ENCODE data around the gene ELAVL1.
"Not testable (repeated sequence)": the region's sequence is repeated elsewhere in the genome, so short reads cannot be mapped to it uniquely, and the experiment has no call there.

The ELAVL1 gene

DNA sequence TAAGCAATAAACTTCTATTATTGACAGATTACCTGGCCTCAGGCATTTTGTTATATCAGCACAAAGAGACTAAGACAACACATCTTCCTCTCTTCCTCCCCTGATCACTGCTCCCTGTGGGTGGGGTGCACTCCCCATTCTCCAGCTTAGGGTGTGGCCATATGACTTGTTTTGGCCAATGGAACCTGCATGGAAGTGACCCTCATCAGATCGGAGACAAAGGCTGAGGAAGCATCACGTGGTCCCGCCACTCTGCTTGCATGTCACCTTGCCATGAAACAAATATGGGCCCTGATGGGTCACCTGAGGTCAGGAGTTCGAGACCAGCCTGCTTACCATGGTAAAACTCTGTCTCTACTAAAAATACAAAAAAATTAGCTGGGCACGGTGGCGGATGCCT is 33.4 kb upstream of the ELAVL1 start:
- Histone ChIP-seq H3K79me2 (ENCODE audit: control insufficient read depth, insufficient read depth, low read length, unreplicated experiment) (no peaks in the 10 kb centered on the region), H2AFZ (ENCODE audit: low read length, unreplicated experiment) (no peak overlapping the region), H3K4me3 (ENCODE audit: low read depth, low read length) (no peak overlapping the region), H3K27ac (ENCODE audit: low read depth, low read length) (no peak overlapping the region), H3K27me3 (ENCODE audit: insufficient read depth, low read length) (no peaks in the 10 kb centered on the region), H3K36me3 (ENCODE audit: insufficient read depth, low read length) (no peaks in the 10 kb centered on the region), H3K4me1 (ENCODE audit: control insufficient read depth, insufficient read depth, low read length, unreplicated experiment) (no peaks in the 10 kb centered on the region)

DNA sequence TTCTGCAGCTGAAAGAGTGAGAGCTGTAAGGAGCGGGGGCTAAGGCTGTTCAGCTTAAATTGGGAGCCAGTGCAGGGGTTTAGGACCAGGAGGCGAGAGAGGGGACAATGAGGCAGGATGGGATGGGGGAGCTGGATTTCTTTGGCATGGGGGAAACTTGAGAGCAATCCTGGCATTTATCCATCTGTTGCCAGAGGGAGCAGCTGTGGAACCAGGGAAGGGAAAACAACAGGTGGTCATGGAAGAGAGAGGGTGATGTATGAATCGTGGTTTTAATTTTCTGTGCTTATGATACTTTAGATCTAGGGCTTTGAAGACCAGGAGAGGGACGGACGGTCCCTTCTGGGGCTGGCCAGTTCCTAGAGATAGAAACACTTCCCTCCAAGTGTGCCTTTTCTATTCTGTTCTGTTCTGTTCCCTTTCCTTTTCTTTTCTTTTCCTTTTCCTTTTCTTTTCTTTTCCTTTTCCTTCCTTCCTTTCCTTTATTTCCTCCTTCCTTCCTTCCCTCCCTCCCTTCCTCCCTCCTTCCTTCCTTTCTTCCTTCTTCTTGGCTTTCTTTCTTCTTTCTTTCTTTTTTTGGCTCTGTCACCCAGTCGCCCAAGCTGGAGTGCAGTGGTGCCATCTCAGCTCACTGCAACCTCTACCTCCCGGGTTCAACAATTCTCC is 31.1 kb upstream of the ELAVL1 start:
- Histone ChIP-seq H2AFZ (ENCODE audit: low read length, unreplicated experiment) (no peak overlapping the region), H3K36me3 (ENCODE audit: insufficient read depth, low read length) (no peaks in the 10 kb centered on the region), H3K4me3 (ENCODE audit: low read depth, low read length) (no peak overlapping the region), H3K4me1 (ENCODE audit: control insufficient read depth, insufficient read depth, low read length, unreplicated experiment) (no peaks in the 10 kb centered on the region), H3K79me2 (ENCODE audit: control insufficient read depth, insufficient read depth, low read length, unreplicated experiment) (no peaks in the 10 kb centered on the region), H3K27ac (ENCODE audit: low read depth, low read length) (no peak overlapping the region), H3K27me3 (ENCODE audit: insufficient read depth, low read length) (no peaks in the 10 kb centered on the region)

DNA sequence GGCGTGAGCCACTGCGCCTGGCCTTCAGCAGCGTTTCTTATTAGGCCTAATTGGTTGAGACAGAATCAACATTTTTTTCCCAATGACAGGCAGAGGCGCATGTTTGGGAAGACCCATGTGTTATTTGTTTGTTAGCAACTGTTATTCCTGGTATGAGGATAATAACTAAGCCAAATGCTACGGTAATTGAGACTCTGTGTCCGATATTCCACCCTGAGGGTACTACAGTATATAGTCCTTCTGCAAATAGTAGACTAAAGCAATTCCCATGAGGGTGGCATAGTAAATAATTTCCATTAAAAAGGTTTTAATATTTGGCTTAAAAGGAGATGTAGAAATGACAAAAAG is 28.7 kb upstream of the ELAVL1 start:
- no peaks in the 10 kb centered on the region for H3K27me3 ChIP-seq (ENCODE audit: insufficient read depth, low read length)
- no peaks in the 10 kb centered on the region for H3K79me2 ChIP-seq (ENCODE audit: control insufficient read depth, insufficient read depth, low read length, unreplicated experiment)
- no peak overlapping the region for H2AFZ ChIP-seq (ENCODE audit: low read length, unreplicated experiment)
- no peaks in the 10 kb centered on the region for H3K4me1 ChIP-seq (ENCODE audit: control insufficient read depth, insufficient read depth, low read length, unreplicated experiment)
- no peak overlapping the region for H3K27ac ChIP-seq (ENCODE audit: low read depth, low read length)
- H3K36me3 ChIP-seq (ENCODE audit: insufficient read depth, low read length), result no peaks in the 10 kb centered on the region
- H3K4me3 ChIP-seq (ENCODE audit: low read depth, low read length), result no peak overlapping the region

DNA sequence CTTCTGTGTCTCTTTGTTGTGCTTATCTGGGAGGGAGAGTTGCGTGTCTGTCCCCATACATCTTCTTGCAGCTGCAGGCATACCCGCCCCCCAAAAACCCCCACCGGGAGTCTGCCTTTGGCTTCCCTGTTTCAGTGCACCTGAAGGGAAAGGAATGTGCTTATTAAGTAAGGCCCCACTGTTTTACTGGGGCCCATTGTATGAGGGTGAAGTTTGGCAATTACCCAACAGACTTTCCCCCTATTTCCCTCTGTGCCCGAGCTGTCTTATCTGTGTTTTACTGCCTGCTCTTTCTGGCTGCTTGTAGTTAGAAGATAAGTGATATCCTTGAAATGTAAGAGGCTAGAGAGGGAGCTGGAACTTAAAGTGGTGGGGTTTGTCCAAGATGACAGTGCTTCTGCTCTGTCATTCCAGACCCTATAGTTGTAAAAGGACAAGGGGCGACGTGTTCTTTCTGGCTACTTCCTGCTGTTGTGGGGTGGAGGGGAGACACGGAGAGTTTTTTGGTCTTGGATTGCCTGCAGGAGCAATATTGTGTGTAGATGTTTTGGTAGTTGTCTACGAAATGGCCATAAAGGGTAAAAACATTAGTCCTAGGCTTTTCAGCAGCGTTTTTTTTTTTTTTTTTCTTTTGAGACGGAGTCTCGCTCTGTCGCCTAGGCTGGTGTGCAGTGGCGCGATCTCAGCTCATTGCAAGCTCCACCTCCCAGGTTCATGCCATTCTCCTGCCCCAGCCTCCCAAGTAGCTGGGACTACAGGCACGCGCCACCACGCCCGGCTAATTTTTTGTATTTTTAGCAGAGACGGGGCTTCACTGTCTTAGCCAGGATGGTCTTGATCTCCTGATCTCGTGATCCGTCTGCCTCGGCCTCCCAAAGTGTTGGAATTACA is 28.1 kb upstream of the ELAVL1 start:
- H3K36me3 ChIP-seq (ENCODE audit: insufficient read depth, low read length); H3K79me2 ChIP-seq (ENCODE audit: control insufficient read depth, insufficient read depth, low read length, unreplicated experiment); H3K27ac ChIP-seq (ENCODE audit: low read depth, low read length); H3K4me1 ChIP-seq (ENCODE audit: control insufficient read depth, insufficient read depth, low read length, unreplicated experiment); H3K27me3 ChIP-seq (ENCODE audit: insufficient read depth, low read length); H3K4me3 ChIP-seq (ENCODE audit: low read depth, low read length); H2AFZ ChIP-seq (ENCODE audit: low read length, unreplicated experiment): not testable (repeated sequence)

DNA sequence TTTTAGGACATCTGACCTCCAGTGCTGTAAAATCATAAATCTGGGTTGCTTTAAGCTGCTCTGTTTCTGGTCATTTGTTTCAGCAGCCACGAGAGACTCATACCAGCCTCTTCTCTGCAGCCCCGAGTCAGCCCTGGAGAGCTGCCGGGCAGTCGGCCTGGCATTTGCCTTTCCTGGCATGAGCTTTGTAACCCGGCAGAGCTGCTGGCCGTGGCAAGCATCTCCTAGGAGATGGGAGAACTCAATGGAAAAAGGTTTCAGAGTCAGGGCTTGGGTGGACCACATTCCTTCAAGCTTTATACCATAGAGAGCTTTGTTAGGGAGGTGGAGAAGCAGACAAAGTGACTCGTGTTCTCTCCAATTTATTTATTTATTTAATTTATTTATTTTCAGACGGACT is 25.5 kb upstream of the ELAVL1 start:
- Histone ChIP-seq H3K27me3 (ENCODE audit: insufficient read depth, low read length) (no peaks in the 10 kb centered on the region), H3K27ac (ENCODE audit: low read depth, low read length) (no peak overlapping the region), H3K79me2 (ENCODE audit: control insufficient read depth, insufficient read depth, low read length, unreplicated experiment) (no peaks in the 10 kb centered on the region), H3K4me3 (ENCODE audit: low read depth, low read length) (no peak overlapping the region), H3K4me1 (ENCODE audit: control insufficient read depth, insufficient read depth, low read length, unreplicated experiment) (peaks cover 3% of the 10 kb centered on the region), H2AFZ (ENCODE audit: low read length, unreplicated experiment) (no peak overlapping the region), H3K36me3 (ENCODE audit: insufficient read depth, low read length) (no peaks in the 10 kb centered on the region)

DNA sequence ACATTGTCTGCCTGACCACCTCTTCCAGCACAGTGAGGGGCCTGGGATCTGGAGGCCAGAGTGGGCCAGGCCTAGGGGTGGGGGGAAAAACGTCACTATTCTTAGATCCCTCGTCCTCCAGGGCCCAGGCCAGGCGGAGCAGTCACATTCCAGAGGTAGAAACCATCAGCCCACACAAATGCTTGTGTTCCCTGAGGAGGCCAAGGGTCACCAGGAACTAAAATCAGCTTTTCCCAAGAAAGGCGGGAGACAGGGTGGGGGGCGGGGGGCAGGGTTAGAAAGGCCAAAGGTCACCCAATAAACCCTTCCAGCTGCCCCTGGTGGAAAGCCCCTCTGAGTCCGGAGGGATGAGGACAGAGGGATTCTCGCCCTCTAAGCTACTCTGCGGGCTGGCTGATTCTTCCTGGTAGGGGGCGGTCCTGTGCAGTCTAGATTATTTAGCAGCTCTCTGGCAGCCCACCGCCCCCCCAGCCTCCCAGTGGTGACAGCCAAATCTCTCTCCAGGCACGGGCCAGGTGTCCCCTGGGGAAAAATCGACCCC is 23.6 kb upstream of the ELAVL1 start:
- Histone ChIP-seq H3K27me3 (ENCODE audit: insufficient read depth, low read length) (no peaks in the 10 kb centered on the region), H3K36me3 (ENCODE audit: insufficient read depth, low read length) (no peaks in the 10 kb centered on the region), H3K79me2 (ENCODE audit: control insufficient read depth, insufficient read depth, low read length, unreplicated experiment) (no peaks in the 10 kb centered on the region), H3K4me3 (ENCODE audit: low read depth, low read length) (no peak overlapping the region), H3K4me1 (ENCODE audit: control insufficient read depth, insufficient read depth, low read length, unreplicated experiment) (peaks cover 3% of the 10 kb centered on the region), H3K27ac (ENCODE audit: low read depth, low read length) (no peak overlapping the region), H2AFZ (ENCODE audit: low read length, unreplicated experiment) (no peak overlapping the region)

DNA sequence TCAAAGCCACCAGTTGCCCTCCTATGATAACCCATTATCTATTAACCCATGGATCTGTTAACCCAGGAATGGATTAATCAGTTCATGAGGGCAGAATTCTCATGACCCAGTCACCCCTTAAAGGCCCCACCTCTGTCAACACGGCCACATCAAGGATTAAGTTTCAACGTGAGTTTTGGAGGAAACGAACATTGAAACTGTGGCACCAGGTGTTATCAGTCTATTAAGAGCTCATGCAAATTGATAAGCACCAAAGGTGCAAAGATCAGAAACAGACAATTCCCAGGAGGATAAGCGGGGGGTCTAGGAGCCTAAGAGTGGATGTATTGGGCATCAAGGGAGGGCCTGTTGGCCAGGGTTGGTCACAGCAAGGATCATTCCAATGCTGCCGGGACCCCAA is 19.9 kb upstream of the ELAVL1 start:
- H3K4me3 ChIP-seq (ENCODE audit: low read depth, low read length), result no peak overlapping the region
- no peak overlapping the region for H2AFZ ChIP-seq (ENCODE audit: low read length, unreplicated experiment)
- H3K36me3 ChIP-seq (ENCODE audit: insufficient read depth, low read length), result no peaks in the 10 kb centered on the region
- no peaks in the 10 kb centered on the region for H3K27me3 ChIP-seq (ENCODE audit: insufficient read depth, low read length)
- H3K4me1 ChIP-seq (ENCODE audit: control insufficient read depth, insufficient read depth, low read length, unreplicated experiment), result peaks cover 3% of the 10 kb centered on the region
- no peaks in the 10 kb centered on the region for H3K79me2 ChIP-seq (ENCODE audit: control insufficient read depth, insufficient read depth, low read length, unreplicated experiment)
- no peak overlapping the region for H3K27ac ChIP-seq (ENCODE audit: low read depth, low read length)

DNA sequence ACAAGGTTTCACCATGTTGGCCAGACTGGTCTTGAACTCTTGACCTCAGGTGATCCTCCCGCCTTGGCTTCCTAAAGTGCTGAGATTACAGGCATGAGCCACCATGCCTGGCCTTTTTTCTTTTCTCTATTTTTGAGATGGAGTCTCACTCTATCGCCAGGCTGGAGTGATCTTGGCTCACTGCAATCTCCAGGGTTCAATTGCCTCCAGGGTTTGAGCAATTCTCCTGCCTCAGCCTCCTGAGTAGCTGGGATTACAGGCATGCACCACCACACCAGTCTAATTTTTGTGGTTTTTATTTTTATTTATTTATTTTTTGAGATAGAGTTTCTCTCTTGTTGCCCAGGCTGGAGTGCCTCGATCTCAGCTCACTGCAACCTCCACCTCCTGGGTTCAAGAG is 18.8 kb upstream of the ELAVL1 start:
- H2AFZ ChIP-seq (ENCODE audit: low read length, unreplicated experiment); H3K4me1 ChIP-seq (ENCODE audit: control insufficient read depth, insufficient read depth, low read length, unreplicated experiment); H3K36me3 ChIP-seq (ENCODE audit: insufficient read depth, low read length); H3K79me2 ChIP-seq (ENCODE audit: control insufficient read depth, insufficient read depth, low read length, unreplicated experiment); H3K27ac ChIP-seq (ENCODE audit: low read depth, low read length); H3K4me3 ChIP-seq (ENCODE audit: low read depth, low read length); H3K27me3 ChIP-seq (ENCODE audit: insufficient read depth, low read length): not testable (repeated sequence)

DNA sequence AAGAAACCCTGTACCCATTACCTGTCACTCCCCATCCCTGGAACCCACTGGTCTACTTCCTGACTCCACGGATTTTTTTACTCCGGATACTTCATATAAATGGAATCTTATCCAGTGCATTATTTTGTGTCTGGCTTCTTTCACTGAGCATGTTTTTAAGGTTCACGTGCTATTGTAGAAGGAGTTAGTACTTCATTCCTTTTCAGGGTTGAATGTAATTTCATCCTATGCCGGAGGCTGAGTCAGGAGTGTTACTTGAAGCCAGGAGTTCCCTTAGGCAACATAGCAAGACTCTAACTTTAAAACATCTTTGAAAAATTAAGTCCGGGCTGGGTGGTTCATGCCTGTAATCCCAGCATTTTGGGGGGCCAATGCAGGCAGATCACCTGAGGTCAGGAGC is 17.9 kb upstream of the ELAVL1 start:
- H3K79me2 ChIP-seq (ENCODE audit: control insufficient read depth, insufficient read depth, low read length, unreplicated experiment), result no peaks in the 10 kb centered on the region
- no peaks in the 10 kb centered on the region for H3K27me3 ChIP-seq (ENCODE audit: insufficient read depth, low read length)
- H3K4me3 ChIP-seq (ENCODE audit: low read depth, low read length), result no peak overlapping the region
- no peak overlapping the region for H2AFZ ChIP-seq (ENCODE audit: low read length, unreplicated experiment)
- no peaks in the 10 kb centered on the region for H3K36me3 ChIP-seq (ENCODE audit: insufficient read depth, low read length)
- no peaks in the 10 kb centered on the region for H3K4me1 ChIP-seq (ENCODE audit: control insufficient read depth, insufficient read depth, low read length, unreplicated experiment)
- no peak overlapping the region for H3K27ac ChIP-seq (ENCODE audit: low read depth, low read length)

DNA sequence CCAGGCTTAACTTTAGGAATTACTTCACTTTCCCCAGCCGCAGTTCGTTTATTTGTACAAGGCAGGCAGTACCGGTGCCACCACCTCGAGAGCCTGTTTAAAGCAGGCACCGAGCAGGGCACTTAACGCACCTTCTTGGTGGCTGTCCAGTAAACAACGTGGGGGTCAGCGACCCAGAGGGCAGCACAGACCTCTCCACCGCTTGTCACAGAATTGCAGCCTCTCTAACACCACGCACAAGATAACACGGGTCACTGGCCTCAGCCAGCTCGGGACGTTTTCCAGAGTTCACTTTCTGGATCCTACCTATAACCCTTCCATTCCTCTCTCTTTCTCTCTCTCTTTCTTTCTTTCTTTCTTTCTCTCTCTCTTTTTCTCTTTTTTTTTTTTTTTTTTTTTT is 16.8 kb upstream of the ELAVL1 start:
- Histone ChIP-seq H3K79me2 (ENCODE audit: control insufficient read depth, insufficient read depth, low read length, unreplicated experiment) (no peaks in the 10 kb centered on the region), H3K36me3 (ENCODE audit: insufficient read depth, low read length) (no peaks in the 10 kb centered on the region), H3K4me3 (ENCODE audit: low read depth, low read length) (no peak overlapping the region), H2AFZ (ENCODE audit: low read length, unreplicated experiment) (no peak overlapping the region), H3K27me3 (ENCODE audit: insufficient read depth, low read length) (no peaks in the 10 kb centered on the region), H3K27ac (ENCODE audit: low read depth, low read length) (no peak overlapping the region), H3K4me1 (ENCODE audit: control insufficient read depth, insufficient read depth, low read length, unreplicated experiment) (no peaks in the 10 kb centered on the region)

DNA sequence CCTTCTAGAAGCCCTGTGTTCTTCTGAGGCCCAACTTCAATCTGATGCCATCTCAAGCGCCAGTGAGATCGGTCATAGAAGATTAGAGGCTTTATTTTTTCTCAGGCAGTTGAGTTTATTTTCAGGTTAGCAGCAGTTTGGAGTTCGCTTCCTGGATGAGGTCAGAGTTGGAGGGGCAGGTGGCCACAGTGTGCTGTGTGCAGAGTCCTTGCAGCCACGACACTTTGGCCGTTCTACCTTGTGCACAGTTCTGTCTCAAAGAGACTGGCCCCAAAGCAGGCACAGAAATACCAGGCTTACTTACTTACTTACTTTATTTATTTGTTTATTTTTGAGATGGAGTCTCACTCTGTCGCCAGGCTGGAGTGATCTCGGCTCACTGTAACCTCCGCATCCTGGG is 15.9 kb upstream of the ELAVL1 start:
- H3K27me3 ChIP-seq (ENCODE audit: insufficient read depth, low read length), result no peaks in the 10 kb centered on the region
- H2AFZ ChIP-seq (ENCODE audit: low read length, unreplicated experiment), result no peak overlapping the region
- H3K79me2 ChIP-seq (ENCODE audit: control insufficient read depth, insufficient read depth, low read length, unreplicated experiment), result no peaks in the 10 kb centered on the region
- H3K36me3 ChIP-seq (ENCODE audit: insufficient read depth, low read length), result no peaks in the 10 kb centered on the region
- H3K4me1 ChIP-seq (ENCODE audit: control insufficient read depth, insufficient read depth, low read length, unreplicated experiment), result no peaks in the 10 kb centered on the region
- no peak overlapping the region for H3K27ac ChIP-seq (ENCODE audit: low read depth, low read length)
- no peak overlapping the region for H3K4me3 ChIP-seq (ENCODE audit: low read depth, low read length)
